DMS79 (cell line): ENCODE data around the gene CSNK2A1.
A peak's percentile ranks its signal among the peaks of the same experiment; 100 is the strongest.

Experiments
- DNase-seq: peaks from one replicate; lab custom pipeline; 2025; lab: John Stamatoyannopoulos, UW

The CSNK2A1 gene

DNA sequence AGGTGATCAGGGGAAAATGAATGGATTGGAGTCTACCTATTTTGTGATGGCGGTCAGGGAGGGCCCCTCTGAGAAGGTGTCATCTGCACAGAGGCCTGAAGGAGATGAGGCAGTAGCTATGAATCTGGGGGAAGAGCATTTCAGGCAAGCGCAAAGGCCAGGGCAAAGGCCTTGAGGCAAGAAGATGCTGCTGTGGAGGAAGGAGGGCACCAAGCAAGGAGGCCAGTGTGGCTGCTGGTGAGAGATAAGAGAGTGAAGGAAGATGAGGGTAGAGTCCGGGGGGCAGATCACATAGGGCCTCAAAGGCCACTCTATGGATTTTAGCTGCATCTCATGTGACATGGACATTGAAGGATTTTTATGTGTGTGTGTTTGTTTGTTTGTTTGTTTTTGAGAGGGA, 20.6 kb upstream of the CSNK2A1 start:
- no peak for DNase-seq

DNA sequence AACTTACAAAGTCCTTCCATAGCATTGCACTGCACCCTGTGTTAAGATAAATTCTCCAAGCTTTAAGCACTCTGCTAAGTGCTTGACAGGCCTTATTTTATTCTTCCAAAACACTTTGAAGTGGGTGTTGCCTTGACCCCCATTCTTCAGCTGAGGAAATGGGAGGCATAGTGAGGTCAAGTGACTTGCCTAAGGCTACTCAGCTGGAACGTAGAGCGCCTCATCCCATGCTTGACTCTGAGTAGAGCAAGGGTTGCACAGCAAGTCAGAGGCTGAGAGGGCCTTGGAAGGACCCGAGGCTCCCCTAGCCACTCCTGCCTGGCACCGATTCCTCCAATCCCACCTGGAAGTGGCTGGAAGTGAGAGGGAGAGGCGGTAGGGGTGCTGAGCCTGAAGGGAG, 19.6 kb upstream of the CSNK2A1 start:
- DNase-seq, result no peak

DNA sequence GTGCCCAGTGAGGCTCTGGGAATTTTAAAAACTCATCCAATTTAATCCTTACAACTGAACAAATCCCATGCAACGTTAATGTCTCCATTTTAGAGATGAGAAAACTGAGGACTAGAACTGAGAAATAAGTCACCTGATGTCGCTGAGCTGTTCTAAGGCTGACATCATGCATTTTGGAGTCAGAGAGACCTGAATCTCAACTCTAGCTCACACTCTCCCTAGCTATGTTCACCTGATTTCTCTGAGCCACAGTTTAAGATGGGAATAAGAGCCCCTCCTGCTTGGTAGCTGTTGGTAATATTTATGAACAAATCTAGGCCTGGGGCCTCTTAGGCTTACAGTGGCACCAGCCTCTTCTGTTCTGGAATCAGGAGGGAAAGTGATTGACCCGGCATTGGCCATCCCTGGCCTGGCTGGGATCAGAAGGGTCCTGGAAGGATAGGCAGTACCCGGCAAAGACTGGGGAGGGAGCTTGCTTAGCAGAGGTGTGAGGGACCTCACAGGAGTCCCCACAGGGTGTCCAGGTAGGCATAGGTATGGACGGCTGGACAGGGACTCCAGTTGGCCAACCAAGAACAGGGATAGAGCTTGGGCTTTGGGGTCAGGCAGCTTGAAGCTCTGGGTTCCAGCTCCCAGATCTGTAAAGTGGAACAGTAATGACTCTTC, 18.8 kb upstream of the CSNK2A1 start:
- DNase-seq, result no peak

DNA sequence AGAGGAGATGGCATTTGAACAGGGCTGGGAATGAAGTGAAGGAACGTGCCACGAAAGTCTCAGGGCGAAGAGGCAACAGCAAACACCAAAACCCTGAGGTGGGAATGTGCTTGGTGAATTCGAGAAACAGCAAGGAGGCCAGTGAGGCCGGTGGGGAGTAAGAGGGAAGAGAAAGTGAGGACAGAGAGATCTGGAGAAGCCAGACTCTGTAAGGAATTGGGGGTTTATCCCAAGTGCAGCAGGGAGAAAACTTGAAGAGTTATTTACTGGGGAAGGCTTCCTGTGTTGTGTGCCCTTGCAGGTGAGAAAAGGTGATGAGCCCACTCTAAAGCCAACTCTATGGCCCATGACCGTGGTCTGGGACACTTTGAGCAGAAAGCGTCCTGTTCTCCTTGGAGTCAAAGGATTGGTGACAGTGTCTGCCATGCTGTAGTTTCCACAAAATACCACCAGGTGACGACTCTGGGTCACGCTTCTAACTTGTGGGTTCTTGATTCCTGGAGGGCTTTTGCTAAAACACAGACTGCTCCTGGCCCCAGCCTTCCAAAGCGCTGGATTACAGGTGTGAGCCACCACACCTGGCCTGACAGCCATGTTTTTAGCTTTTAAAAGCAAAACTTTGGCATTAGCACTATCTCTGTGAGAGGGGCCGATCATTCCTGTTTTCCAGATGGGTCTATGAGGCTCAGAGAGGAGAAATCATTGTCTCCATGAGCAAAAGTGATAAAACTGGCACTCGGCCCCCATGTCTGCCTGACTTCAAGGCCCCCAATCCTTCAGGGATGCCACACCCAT, 18.0 kb upstream of the CSNK2A1 start:
- DNase-seq, result peak; percentile 27

DNA sequence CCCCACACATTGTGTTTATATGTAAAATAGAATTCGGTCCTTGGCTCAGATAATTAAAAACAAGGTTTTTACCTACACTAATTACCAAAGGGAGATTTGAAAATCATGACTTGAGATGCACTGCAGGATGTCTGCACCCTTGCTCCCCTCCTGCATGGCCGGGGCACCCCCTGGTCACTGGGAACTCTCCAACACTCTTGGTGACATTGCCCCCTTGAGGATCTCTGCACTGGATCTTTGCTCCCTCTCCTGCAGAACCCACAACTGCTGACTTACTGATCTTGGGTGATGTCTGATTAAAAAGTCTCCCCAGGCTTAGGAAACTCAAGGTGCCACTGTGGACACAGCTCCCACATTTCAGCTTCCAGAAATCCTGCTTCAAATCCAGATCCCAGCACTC, 17.1 kb upstream of the CSNK2A1 start:
- DNase-seq, result no peak

DNA sequence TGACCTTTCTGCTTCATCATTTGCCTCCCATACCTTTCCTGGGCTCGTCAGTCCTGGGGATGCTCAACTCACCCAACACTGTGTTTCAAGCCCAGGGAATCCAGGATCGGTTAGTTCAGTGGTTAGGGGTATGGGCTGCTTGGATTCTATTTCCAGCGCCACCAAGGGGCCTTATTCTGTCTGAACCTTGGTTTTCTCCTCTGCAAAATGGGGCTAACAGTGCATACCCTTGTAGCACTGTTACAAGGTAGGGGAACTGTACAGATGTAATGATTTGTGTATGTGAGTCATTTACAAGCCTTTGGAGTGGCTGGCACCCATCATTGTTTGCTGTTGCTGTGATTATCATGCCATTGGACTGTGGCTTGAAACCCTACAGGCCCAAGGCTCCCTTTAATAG, 14.5 kb upstream of the CSNK2A1 start:
- no peak for DNase-seq

DNA sequence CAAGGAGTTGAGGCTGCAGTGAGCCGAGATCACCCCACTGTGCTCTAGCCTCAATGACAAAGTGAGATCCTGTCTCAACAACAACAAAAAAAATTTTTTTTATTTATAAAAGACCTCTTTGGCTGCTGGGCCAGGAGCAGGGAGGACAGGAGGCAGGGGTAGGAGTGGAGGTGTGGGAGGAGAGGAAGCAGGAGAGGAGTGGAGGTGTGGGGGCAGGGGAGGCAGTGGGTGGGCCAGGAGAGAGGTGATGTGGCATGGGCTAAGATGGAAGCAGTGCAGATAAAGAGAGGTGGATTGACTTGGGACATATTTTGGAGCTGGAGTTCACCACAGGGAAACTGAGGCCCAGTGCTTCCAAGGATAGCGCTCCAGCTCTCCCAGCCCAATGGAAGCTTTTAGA, 13.4 kb upstream of the CSNK2A1 start:
- DNase-seq, result no peak

DNA sequence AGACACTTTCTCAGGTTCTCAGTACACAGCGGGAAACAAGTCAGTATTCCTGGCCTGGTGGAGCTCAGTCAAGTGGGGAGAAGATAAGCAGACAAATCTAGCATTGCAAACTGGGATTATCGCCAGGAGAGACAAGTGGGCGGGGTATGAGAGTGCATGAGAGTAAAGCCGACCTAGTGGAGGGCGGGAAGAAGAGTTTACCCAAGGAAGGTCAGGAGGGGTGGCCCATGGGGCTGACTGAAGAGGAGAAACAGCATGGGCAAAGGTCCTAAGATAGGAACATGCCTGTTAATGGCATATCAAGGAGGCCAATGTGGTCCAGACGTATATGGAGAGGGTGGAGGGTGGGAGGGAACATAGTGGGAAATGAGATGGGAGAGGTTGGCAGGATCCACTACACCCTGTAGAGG, 12.4 kb upstream of the CSNK2A1 start:
- peak; percentile 32 for DNase-seq

DNA sequence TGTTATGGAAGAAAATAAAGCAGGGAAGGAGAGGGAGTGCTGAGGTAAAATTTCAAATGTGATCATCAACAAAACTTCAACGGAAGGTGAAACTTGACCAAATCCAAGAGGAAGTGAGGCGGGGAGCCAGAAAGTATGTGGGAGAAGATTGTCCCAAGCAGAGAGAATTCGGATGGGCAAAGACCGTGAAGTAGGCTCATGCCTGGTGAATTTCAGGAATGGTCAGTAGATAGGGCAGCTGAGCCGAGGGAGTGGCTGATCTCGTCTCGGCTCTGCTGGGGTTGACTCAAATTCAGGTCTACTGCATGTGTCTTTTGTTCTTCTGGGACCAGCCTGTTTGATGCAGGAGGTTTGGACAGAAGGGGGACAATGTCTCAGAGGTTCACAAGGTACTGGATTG, 7.0 kb upstream of the CSNK2A1 start:
- no peak for DNase-seq

DNA sequence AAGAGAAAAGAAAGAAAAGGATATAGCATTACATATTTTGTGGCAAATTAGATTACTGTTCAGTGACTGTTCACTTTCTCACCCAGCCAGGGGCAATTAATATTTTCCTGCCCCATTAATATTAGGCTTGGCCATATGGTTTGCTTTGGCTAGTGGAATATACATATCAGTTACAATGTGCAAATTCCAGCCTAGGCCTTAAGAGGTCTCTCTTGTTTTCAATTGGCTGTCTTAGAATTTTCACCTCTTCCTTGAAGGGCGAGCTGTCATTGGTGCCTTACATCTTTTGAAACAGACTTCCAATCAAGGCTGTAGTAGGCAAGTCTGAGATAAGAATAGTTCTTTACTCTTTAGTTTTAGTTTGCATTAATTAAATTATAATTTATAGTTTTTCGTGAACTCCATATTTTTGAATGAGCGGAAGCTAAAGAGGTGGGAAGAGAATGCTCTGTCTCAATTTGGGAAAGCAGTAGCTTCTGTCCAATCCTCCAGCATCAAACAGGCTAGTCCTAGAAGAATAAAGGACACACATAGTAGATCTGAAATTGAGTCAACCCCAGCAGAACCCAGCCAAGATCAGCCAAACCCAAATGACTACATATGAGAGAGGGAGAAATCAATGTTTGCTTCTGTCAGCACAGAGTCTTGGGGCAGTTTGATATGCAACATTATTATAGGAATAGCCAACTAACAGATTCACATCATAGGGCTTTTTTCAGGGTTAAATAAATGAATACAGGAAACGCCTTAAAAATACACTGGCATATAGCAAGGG, 6.3 kb upstream of the CSNK2A1 start:
- no peak for DNase-seq

DNA sequence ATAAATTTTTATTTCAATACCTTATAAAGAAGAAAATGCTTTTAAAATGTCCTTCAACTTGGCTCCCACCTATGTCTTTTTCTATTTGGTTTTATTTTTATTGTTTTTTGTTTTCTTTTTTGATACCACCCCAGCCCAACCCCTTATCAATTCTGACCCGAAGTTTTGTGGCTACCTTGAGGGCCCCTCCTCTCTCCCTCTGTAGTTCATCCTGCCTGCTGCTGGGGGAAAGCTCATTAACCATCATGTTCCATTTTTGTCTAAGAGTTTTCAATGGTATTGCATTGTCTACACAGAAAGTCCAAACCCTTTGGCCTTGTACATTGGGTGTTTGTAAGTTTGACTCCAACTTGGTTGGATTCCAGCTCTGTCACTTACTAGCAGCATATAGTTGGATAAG, 5.3 kb upstream of the CSNK2A1 start:
- no peak for DNase-seq

DNA sequence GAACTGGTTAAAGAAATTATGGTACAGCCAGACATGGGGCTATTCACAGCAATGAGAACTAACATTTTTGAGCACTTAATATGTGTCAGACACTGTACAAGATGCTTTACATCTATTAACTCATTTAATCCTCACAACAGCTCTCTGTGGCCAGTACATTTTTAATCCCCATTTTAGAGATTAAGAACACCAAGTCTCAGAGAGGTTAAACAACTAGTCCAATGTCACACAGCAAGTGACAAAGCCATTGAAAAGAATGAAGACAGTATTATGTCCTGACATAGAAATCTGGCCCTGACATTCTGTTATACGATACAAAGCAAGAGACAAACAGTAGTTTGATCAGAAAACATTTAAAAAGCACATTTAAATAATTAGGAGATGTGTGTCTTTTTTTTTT, 3.8 kb upstream of the CSNK2A1 start:
- no peak for DNase-seq

DNA sequence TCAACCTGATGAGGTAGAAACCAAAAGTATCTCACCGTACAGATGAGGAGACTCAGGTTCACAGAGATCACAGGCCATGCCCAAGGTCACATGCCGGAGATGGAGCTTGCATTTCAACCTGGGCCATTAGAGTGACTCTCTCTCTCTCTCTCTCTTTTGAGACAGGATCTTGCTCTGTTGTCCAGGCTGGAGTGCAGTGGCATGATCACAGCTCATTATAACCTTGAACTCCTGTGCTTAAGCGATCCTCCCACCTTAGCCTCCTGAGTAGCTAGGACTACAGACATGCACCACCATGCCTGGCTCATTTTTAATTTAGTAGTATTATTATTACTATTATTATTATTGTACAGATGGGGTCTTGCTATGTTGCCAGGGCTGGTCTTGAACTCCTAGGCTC, 2.8 kb upstream of the CSNK2A1 start:
- no peak for DNase-seq

DNA sequence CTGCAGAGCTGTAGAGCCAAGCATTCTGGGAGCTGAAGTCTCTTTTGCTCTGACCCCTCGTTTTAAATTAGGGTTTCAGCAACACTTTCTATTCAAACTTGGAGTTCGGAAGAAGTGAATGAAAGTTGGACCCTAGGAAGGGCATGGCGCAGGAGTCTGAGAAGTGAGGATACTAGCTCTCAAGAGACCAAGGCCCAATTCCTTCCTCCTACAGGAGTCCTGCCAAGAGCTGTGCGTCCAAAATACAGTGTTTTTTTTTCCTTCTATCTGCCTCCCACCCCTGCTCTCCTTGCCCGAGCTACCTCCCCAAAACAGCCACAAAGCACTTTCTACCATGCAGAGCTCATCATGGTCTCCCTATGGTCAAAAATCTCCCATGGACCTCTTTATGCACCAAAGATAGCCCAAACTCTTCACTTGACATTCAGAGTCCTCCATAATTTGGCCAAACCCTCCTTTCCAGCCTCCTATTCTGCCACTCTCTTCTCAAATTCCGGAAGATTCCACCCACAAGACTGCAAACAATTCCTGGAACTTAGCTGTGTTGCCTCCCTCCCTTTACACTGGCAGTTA, 649 bp upstream of the CSNK2A1 start:
- no peak for DNase-seq

DNA sequence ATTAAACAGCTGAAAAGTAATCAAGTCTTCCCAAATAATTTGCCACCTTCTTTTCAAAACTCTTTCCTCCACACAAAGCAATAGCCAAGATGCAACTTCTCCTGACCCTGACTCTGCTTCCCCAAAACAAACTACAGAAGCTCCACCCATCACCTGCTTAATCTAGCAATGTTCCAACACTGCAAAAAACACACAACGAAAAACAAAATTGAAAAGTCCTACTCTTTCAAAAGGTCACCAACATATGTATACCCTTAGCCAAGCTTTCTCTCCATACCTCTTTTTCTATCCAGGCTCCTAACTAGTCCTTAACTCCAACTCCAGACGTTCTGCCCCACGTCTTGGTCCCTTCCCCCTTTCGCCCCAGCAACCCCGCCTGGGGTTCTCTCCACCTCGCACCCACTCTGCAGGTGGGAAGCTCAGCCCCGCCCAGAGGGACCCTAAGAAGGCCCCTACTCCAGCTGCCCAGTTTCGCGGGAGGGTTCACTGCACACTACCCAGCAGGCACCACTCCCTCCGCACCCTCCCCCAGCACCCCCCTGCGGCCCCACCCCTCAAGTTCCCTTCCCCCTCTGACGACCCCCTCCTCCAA, 717 bp downstream of the CSNK2A1 start:
- DNase-seq, result no peak

DNA sequence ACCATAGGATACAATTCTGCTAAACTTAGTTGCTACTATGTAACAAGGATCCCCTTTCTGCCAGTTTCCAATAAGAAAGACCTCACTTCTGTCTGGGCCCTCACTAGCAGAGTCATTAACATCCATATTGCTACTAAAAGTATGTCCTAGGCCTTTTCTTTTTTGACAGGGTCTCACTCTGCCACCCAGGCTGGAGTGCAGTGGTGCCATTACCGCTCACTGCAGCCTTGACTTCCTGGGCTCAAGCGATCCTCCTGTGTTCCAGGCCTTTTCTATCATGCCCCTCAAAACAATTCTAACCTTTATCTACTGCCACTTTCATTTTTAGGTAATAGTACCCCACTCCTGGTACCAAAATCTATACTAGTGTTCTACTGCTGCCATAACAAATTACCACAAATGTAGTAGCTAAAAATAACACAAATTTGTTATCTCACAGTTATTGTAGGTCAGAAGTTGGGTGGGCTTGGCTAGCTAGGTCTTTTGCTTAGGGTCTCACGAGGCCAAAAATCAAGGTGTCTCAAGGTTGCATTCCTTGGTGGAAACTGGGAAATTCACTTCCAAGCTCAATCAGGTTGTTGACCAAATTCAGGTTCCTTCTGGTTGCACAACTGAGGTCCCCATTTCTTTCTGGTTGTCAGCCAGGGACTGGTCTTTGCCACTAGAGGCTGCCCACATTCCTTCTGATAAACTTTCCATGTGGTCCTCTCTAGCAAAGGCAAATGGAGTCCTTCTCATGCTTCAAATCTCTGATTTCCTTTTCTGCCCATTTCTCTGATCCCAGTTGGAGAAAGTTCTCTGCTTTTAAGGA, 3.0 kb downstream of the CSNK2A1 start:
- no peak for DNase-seq

DNA sequence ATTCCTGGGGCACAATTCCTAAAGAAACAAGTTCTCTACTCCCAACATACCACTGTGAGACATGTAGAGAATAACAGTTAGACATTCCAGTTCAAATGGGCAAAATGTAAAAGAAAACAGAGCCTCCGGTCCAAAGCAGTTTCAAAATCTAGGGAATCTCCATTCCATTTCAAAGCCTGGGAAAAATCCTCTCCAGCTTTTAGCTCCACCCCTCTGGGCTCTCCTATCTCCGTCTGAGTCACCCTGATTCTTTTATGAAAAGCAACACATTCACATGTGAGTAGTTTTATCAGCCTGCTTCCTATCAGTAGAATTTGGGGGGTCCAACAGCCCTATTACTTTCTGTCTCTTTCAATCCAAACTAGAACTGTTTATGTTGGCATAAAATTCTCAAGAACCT, 3.7 kb downstream of the CSNK2A1 start:
- DNase-seq, result no peak

DNA sequence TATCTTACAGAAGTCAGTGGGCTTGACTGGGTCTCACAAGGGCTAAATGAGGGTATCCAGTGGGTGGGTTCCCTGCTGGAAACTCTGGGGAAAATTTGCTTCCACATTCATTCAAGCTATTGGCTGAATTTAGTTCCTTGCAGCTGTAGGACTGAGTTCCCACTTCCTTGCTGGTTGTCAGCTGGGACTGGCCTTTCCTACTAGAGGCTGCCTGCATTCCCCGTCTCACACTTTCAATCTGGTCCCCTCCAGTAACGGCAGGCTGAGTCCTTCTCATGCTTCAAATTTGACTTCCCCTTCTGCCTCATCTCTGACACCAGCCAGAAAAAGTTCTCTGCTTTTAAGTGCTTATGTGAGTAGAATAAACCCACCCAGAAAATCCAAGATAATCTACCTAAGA, 4.4 kb downstream of the CSNK2A1 start:
- no peak for DNase-seq

DNA sequence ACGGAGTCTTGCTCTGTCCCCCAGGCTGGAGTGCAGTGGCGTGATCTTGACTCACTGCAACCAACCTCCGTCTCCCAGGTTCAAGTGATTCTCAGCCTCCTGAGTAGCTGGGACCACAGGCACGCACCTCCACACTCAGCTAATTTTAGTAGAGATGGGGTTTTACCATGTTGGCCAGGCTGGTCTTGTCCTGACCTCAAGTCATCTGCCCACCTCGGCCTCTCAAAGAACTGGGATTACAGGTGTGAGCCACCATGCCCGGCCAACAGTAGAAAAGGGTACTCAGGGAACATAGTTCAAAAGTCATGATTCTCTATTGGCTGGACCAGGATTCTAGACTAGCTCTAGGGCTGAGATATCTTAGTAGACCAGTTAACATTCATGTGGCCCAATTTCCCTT, 5.6 kb downstream of the CSNK2A1 start:
- DNase-seq, result no peak

DNA sequence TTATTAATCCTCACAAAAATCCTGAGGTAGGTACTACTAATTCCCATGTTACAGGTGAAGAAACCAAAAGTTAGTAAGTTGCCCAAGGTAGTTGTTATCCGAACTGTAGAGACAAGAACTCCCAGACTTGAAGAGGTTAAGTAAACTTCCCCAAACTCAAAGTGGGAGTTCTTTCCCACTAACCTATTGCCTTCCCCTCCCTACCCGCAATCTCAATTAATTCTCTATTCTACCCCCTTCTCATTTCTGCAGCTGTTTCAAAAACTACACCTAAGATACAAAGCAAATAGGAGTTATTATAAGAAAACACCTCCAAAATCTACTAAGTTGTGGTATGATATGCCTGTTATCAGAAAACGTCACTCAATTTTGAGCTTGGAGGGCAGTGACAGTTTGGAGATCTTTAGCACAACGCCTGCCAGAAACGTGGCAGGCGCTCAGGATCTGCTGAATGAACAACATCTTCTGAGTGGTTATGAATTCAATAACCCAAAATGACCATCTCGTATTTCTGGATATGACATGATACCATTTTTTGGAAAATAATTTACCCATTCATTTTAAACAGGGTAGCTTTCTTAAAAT, 7.1 kb downstream of the CSNK2A1 start:
- no peak for DNase-seq

DNA sequence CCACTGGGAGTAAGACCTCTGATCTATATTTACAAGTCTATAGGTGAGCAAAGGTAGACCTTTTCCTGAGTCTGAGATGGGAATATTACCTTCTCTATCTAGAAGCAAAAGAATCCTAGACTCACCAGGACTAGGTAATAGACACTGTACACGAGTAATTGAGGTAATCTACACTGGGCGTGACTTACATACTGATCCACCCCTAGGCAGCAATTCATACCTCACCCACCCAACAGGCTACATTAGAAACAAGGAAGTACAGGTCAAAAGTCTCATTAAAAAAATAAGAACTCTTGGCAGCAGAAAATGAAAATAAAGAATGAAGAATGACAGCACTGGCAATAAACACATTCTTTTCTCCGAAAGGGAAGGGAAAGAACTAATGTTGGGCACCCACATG, 7.6 kb downstream of the CSNK2A1 start:
- DNase-seq, result no peak
